ENCODE data around the gene NID1. TPM values are rescaled to one million over a fixed set of nuclear protein-coding genes. Genes with fewer than 3 reads are reported as not detected.
A peak's percentile ranks its signal among the peaks of the same experiment; 100 is the strongest.

NID1 gene
- total and polyA plus RNA-seq, 4 donors = 21.2 to 90.1 (median 55.2) TPM

DNA sequence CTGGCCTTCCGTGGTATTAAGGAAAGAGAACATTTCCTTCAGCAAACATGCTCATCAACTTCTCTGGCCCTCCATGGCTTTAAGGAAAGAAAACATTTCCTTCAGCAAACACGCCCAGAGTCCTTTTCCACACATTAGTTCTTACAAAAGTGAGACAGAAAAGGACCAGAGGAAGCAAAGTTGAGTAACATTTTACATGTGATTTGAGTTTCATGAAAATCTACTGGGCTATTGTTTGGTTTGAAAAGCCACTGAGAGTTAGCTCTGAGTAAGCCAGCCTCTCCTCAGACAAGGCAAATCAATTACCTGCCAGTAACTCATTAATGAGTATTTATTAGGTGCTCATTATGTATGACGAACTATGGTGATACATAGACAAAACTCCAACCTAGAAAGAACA lies 78.0 kb downstream of the NID1 start:
- 83% methylated on average over 3 of the region's 3 CpGs for WGBS
- no peak overlapping the region for H3K9ac ChIP-seq (ENCODE audit: low read depth in 1 of 2, low read length in 2 of 2)
- H3K27ac ChIP-seq (ENCODE audit: low read depth in 1 of 2, low read length in 2 of 2) = no peak overlapping the region
- peaks cover 9 to 54% (median 49%) of the 10 kb centered on the region in 4 donors for H3K36me3 ChIP-seq (ENCODE audit: control insufficient read depth in 4 of 4, insufficient read depth in 3 of 4, low read depth in 1 of 4, low read length in 3 of 4)
- TF ChIP-seq FOXA2 (IDR thresholded peaks at IDR 0.05) (no peak), NR2F2 (IDR thresholded peaks at IDR 0.05) (no peak), EGR1 (IDR thresholded peaks at IDR 0.05; ENCODE audit: low read depth in 2 of 2) (no peak), HNF4A (conservative IDR thresholded peaks at IDR 0.05) (no peak), HNF4G (IDR thresholded peaks at IDR 0.05) (no peak), JUND (IDR thresholded peaks at IDR 0.05) (no peak), GABPA (IDR thresholded peaks at IDR 0.05 in 1 of 2, conservative IDR thresholded peaks at IDR 0.05 in 1 of 2) (no peak), TAF1 (conservative IDR thresholded peaks at IDR 0.05) (no peak)
- TF ChIP-seq, protein P1, sequence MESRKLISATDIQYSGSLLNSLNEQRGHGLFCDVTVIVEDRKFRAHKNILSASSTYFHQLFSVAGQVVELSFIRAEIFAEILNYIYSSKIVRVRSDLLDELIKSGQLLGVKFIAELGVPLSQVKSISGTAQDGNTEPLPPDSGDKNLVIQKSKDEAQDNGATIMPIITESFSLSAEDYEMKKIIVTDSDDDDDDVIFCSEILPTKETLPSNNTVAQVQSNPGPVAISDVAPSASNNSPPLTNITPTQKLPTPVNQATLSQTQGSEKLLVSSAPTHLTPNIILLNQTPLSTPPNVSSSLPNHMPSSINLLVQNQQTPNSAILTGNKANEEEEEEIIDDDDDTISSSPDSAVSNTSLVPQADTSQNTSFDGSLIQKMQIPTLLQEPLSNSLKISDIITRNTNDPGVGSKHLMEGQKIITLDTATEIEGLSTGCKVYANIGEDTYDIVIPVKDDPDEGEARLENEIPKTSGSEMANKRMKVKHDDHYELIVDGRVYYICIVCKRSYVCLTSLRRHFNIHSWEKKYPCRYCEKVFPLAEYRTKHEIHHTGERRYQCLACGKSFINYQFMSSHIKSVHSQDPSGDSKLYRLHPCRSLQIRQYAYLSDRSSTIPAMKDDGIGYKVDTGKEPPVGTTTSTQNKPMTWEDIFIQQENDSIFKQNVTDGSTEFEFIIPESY (IDR thresholded peaks at IDR 0.05) = no peak
- H3K9me3 ChIP-seq (ENCODE audit: control insufficient read depth in 4 of 4, low read length in 3 of 4) = no peaks in the 10 kb centered on the region
- no peak overlapping the region for H3K4me3 ChIP-seq (ENCODE audit: low read depth in 1 of 3, low read length in 3 of 3)
- H3K4me1 ChIP-seq (ENCODE audit: control insufficient read depth in 4 of 4, insufficient read depth in 4 of 4, low read length in 3 of 4) = peaks cover 0 to 2% (median 0%) of the 10 kb centered on the region in 4 donors
- no peak for DNase-seq (ENCODE audit: low spot score)
- H3K27me3 ChIP-seq (ENCODE audit: control insufficient read depth in 4 of 4, insufficient read depth in 4 of 4, low read length in 3 of 4) = no peaks in the 10 kb centered on the region

DNA sequence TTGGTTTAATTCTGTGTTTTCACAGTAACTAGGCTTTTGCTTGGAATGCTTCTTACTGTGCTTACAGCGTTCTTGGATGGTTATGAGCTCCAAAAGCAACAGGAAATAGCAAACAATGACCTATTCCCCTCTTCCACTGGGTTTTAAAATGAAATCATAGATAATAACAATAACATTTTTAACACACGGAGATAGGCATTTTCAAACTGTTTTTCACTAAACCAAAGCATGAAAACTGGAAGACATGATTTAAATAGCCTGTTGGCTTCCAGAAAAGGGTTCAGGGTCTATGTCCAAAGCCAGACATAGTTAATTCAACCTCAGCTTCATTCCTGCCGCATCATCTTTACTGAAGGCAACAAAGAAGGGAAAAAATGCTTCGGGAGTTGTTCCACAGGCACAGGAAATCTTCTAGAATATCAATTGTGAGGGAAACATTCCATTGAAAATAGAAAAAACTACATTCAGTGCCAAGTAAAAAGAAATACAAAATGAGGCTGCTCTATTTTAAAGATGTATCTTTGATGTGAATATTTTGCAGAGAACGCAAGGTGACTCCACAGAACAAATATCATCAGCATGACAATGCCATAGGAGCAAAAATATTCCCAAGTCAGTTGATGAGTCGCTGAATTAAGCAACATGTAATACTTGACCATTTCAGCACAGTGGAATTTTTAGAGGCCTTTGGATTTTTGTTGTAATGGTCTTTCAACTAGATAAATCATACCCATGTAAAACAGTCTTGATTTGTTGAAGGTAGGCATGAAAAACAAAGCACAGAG lies 80.7 kb downstream of the NID1 start:
- Histone ChIP-seq H3K9me3 (ENCODE audit: control insufficient read depth in 4 of 4, low read length in 3 of 4) (no peaks in the 10 kb centered on the region), H3K4me1 (ENCODE audit: control insufficient read depth in 4 of 4, insufficient read depth in 4 of 4, low read length in 3 of 4) (peaks cover 0 to 5% (median 1%) of the 10 kb centered on the region in 4 donors), H3K27ac (ENCODE audit: low read depth in 1 of 2, low read length in 2 of 2) (peak overlapping the region; percentile 47 to 51), H3K36me3 (ENCODE audit: control insufficient read depth in 4 of 4, insufficient read depth in 3 of 4, low read depth in 1 of 4, low read length in 3 of 4) (peaks cover 4 to 58% (median 52%) of the 10 kb centered on the region in 4 donors), H3K27me3 (ENCODE audit: control insufficient read depth in 4 of 4, insufficient read depth in 4 of 4, low read length in 3 of 4) (no peaks in the 10 kb centered on the region), H3K4me3 (ENCODE audit: low read depth in 1 of 3, low read length in 3 of 3) (no peak overlapping the region), H3K9ac (ENCODE audit: low read depth in 1 of 2, low read length in 2 of 2) (no peak overlapping the region)
- TF ChIP-seq, protein P2, sequence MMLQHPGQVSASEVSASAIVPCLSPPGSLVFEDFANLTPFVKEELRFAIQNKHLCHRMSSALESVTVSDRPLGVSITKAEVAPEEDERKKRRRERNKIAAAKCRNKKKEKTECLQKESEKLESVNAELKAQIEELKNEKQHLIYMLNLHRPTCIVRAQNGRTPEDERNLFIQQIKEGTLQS (IDR thresholded peaks at IDR 0.05) = no peak
- TF ChIP-seq GABPA (IDR thresholded peaks at IDR 0.05 in 1 of 2, conservative IDR thresholded peaks at IDR 0.05 in 1 of 2) (peak in 1 of 2 donors; percentile 17), NR2F2 (IDR thresholded peaks at IDR 0.05) (peak; percentile 95), SP1 (IDR thresholded peaks at IDR 0.05) (peak; percentile 30), HNF4A (conservative IDR thresholded peaks at IDR 0.05) (no peak), RXRA (IDR thresholded peaks at IDR 0.05) (peak in 1 of 2 donors; percentile 8)
- TF ChIP-seq, protein P3, sequence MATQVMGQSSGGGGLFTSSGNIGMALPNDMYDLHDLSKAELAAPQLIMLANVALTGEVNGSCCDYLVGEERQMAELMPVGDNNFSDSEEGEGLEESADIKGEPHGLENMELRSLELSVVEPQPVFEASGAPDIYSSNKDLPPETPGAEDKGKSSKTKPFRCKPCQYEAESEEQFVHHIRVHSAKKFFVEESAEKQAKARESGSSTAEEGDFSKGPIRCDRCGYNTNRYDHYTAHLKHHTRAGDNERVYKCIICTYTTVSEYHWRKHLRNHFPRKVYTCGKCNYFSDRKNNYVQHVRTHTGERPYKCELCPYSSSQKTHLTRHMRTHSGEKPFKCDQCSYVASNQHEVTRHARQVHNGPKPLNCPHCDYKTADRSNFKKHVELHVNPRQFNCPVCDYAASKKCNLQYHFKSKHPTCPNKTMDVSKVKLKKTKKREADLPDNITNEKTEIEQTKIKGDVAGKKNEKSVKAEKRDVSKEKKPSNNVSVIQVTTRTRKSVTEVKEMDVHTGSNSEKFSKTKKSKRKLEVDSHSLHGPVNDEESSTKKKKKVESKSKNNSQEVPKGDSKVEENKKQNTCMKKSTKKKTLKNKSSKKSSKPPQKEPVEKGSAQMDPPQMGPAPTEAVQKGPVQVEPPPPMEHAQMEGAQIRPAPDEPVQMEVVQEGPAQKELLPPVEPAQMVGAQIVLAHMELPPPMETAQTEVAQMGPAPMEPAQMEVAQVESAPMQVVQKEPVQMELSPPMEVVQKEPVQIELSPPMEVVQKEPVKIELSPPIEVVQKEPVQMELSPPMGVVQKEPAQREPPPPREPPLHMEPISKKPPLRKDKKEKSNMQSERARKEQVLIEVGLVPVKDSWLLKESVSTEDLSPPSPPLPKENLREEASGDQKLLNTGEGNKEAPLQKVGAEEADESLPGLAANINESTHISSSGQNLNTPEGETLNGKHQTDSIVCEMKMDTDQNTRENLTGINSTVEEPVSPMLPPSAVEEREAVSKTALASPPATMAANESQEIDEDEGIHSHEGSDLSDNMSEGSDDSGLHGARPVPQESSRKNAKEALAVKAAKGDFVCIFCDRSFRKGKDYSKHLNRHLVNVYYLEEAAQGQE (IDR thresholded peaks at IDR 0.05) = no peak
- TF ChIP-seq, protein P4, sequence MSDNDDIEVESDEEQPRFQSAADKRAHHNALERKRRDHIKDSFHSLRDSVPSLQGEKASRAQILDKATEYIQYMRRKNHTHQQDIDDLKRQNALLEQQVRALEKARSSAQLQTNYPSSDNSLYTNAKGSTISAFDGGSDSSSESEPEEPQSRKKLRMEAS (IDR thresholded peaks at IDR 0.05) = no peak
- no peak for DNase-seq (ENCODE audit: low spot score)
- 79% methylated on average over 6 of the region's 6 CpGs for WGBS
